Measurements from ENCODE around the gene LRP8. TPM values are rescaled to one million over a fixed set of nuclear protein-coding genes. Genes with fewer than 3 reads are reported as not detected.

Gene LRP8
- total and polyA plus RNA-seq, 2 of the 4 experiments (the other 2 are of a cell fraction), result 12.0 to 12.1 TPM

DNA sequence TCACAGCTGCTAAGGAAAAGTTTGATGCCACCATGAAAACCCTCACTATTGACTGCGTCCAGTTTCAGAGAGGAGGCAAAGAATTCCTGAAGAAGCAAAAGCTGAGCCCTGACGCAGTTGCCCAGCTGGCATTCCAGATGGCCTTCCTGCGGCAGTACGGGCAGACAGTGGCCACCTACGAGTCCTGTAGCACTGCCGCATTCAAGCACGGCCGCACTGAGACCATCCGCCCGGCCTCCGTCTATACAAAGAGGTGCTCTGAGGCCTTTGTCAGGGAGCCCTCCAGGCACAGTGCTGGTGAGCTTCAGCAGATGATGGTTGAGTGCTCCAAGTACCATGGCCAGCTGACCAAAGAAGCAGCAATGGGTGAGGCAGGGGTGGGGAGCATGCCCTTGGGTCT is 116.9 kb downstream of the LRP8 start:
- no peak overlapping the region for H2AFZ ChIP-seq (replicated peaks; ENCODE audit: low read length, poor library complexity)
- no peak overlapping the region for H3K23ac ChIP-seq (ENCODE audit: low read depth, low read length)
- H3K4me2 ChIP-seq (ENCODE audit: low read depth, low read length), result no peak overlapping the region
- BruUV-seq (replicated peaks), result no TSS peak
- ChIA-PET CTCF (no interaction called here), POLR2A (ENCODE audit: unreplicated experiment) (no interaction called here)
- dilution Hi-C loops (cut with HindIII; ENCODE audit: low sequenced_read_pairs, unreplicated experiment) (no loop called here), intact Hi-C loops (cut with micrococcal nuclease) (no loop called here), in situ Hi-C loops (cut with MboI; ENCODE audit: low sequenced_read_pairs) (no loop called here)
- no peak overlapping the region for H2BK120ac ChIP-seq (ENCODE audit: low read depth, low read length)
- peaks cover 53% of the 10 kb centered on the region for H3K36me3 ChIP-seq (ENCODE audit: control insufficient read depth, insufficient read depth, low read length)
- H2AK9ac ChIP-seq (replicated peaks; ENCODE audit: low read depth, low read length, poor library complexity), result no peak overlapping the region
- no peak overlapping the region for H2BK20ac ChIP-seq (ENCODE audit: low read depth, low read length)
- no peaks in the 10 kb centered on the region for H3K9me1 ChIP-seq (ENCODE audit: insufficient read depth, low read length)
- H2BK5ac ChIP-seq (ENCODE audit: low read depth, low read length, poor library complexity, severe bottlenecking), result no peak overlapping the region
- H3K4me3 ChIP-seq (ENCODE audit: insufficient read depth, low read depth, low read length), result no peak overlapping the region
- ATAC-seq (ENCODE audit: low read depth) (no peak), DNase-seq (no peak)
- no peaks in the 10 kb centered on the region for H3K27me3 ChIP-seq (ENCODE audit: control insufficient read depth, insufficient read depth, low read length)
- no peak overlapping the region for H3K27ac ChIP-seq (ENCODE audit: insufficient read depth, low read length)
- no peak overlapping the region for H4K8ac ChIP-seq (ENCODE audit: low read depth in 2 of 2, low read length in 2 of 2)
- H2BK15ac ChIP-seq (ENCODE audit: low read depth, low read length), result no peak overlapping the region
- H2AK5ac ChIP-seq (ENCODE audit: low read depth, low read length), result no peak overlapping the region
- H3K9ac ChIP-seq (ENCODE audit: low read depth, low read length), result no peak overlapping the region
- no peaks in the 10 kb centered on the region for H3K4me1 ChIP-seq (ENCODE audit: control insufficient read depth, insufficient read depth, low read length)
- no peak overlapping the region for H4K91ac ChIP-seq (ENCODE audit: insufficient read depth, low read depth, low read length)
- H4K5ac ChIP-seq (ENCODE audit: low read depth, low read length), result no peak overlapping the region
- H3K56ac ChIP-seq (ENCODE audit: extremely low read depth, insufficient read depth, low read length), result no peak overlapping the region
- H3K9me3 ChIP-seq (ENCODE audit: control insufficient read depth, insufficient read depth, low read length), result peaks cover 3% of the 10 kb centered on the region
- TF ChIP-seq CEBPB (IDR thresholded peaks at IDR 0.05; ENCODE audit: low read depth, low read length) (no peak), MAZ (IDR thresholded peaks at IDR 0.05; ENCODE audit: borderline replicate concordance, low read depth, low read length) (no peak), BHLHE40 (IDR thresholded peaks at IDR 0.05; ENCODE audit: low read depth, low read length) (no peak), POLR2A (IDR thresholded peaks at IDR 0.05; ENCODE audit: low read depth, low read length) (no peak), RCOR1 (IDR thresholded peaks at IDR 0.05; ENCODE audit: insufficient replicate concordance, low read length) (no peak), RFX5 (IDR thresholded peaks at IDR 0.05; ENCODE audit: low read depth, low read length) (no peak), SMC3 (IDR thresholded peaks at IDR 0.05; ENCODE audit: low read depth, low read length) (no peak), USF2 (IDR thresholded peaks at IDR 0.05; ENCODE audit: low read depth, low read length) (no peak), MXI1 (IDR thresholded peaks at IDR 0.05; ENCODE audit: borderline replicate concordance, low read depth, low read length) (no peak), RAD21 (IDR thresholded peaks at IDR 0.05; ENCODE audit: low read length) (no peak), MAFK (IDR thresholded peaks at IDR 0.05; ENCODE audit: low read depth, low read length) (no peak), CHD1 (IDR thresholded peaks at IDR 0.05; ENCODE audit: low read depth, low read length) (no peak), FOS (IDR thresholded peaks at IDR 0.05; ENCODE audit: low read depth, low read length) (no peak), NFE2L2 (IDR thresholded peaks at IDR 0.05; ENCODE audit: low read depth, low read length) (no peak)
- TF ChIP-seq, protein P1, sequence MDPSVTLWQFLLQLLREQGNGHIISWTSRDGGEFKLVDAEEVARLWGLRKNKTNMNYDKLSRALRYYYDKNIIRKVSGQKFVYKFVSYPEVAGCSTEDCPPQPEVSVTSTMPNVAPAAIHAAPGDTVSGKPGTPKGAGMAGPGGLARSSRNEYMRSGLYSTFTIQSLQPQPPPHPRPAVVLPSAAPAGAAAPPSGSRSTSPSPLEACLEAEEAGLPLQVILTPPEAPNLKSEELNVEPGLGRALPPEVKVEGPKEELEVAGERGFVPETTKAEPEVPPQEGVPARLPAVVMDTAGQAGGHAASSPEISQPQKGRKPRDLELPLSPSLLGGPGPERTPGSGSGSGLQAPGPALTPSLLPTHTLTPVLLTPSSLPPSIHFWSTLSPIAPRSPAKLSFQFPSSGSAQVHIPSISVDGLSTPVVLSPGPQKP (IDR thresholded peaks at IDR 0.05; ENCODE audit: borderline replicate concordance, low read depth, low read length), result no peak
- TF ChIP-seq, protein P2, sequence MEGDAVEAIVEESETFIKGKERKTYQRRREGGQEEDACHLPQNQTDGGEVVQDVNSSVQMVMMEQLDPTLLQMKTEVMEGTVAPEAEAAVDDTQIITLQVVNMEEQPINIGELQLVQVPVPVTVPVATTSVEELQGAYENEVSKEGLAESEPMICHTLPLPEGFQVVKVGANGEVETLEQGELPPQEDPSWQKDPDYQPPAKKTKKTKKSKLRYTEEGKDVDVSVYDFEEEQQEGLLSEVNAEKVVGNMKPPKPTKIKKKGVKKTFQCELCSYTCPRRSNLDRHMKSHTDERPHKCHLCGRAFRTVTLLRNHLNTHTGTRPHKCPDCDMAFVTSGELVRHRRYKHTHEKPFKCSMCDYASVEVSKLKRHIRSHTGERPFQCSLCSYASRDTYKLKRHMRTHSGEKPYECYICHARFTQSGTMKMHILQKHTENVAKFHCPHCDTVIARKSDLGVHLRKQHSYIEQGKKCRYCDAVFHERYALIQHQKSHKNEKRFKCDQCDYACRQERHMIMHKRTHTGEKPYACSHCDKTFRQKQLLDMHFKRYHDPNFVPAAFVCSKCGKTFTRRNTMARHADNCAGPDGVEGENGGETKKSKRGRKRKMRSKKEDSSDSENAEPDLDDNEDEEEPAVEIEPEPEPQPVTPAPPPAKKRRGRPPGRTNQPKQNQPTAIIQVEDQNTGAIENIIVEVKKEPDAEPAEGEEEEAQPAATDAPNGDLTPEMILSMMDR (conservative IDR thresholded peaks at IDR 0.05; ENCODE audit: low read depth, low read length), result no peak
- peaks cover 4 to 5% of the 10 kb centered on the region in 2 experiments for H3K79me1 ChIP-seq (ENCODE audit: low read depth in 1 of 2, low read length in 2 of 2)
- H3K4ac ChIP-seq (ENCODE audit: low read depth, low read length), result no peak overlapping the region
- 100% methylated on average over 8 of the region's 11 CpGs; no CpG with 5 or more reads in 1 of the 2 experiments for WGBS, 2 experiments (ENCODE audit: extremely low coverage in 2 of 2, insufficient read length in 1 of 2)
- no peak overlapping the region for H3K14ac ChIP-seq (replicated peaks; ENCODE audit: low read depth, low read length)
- H3K18ac ChIP-seq (ENCODE audit: low read depth, low read length), result no peak overlapping the region
- no peaks in the 10 kb centered on the region for H4K20me1 ChIP-seq (ENCODE audit: insufficient read depth, low read length)

Data from IMR-90 (cell line).